GM18505 (cell line): ENCODE measurements around the gene PTGFRN.

Source experiments
- ATAC-seq: cut with Tn5 transposase; IDR thresholded peaks from one replicate; pipeline ENCODE4 v1.9.1; 2021; ENCODE audit not compliant: unreplicated experiment
- POLR2A ChIP-seq: IDR thresholded peaks from 4 replicates; pipeline ENCODE4 v1.6.1; 2011; ENCODE audit warnings: borderline replicate concordance; ENCODE audit not compliant: insufficient read depth, insufficient read length; ENCODE audit errors: extremely low read depth

PTGFRN gene

GRCh38 chr1:116902027-116902426 is 7.7 kb upstream of the PTGFRN start:
- ATAC-seq = no peak
- TF ChIP-seq POLR2A = no peak

- ATAC-seq = no peak
- TF ChIP-seq POLR2A = no peak
Measured at GRCh38 chr1:116902723-116903383, 6.9 kb upstream of the PTGFRN start.

GRCh38 chr1:116904791-116905320 is 4.9 kb upstream of the PTGFRN start:
- no peak for ATAC-seq
- no peak for TF ChIP-seq POLR2A

- ATAC-seq = no peak
- no peak for TF ChIP-seq POLR2A
Measured at GRCh38 chr1:116906812-116907211, 2.9 kb upstream of the PTGFRN start.

- no peak for TF ChIP-seq POLR2A
- ATAC-seq = no peak
Measured at GRCh38 chr1:116907351-116907750, 2.4 kb upstream of the PTGFRN start.

- no peak for ATAC-seq
- no peak for TF ChIP-seq POLR2A
Measured at GRCh38 chr1:116908266-116908665, 1.4 kb upstream of the PTGFRN start.

GRCh38 chr1:116908820-116909511 is 750 bp upstream of the PTGFRN start:
- no peak for ATAC-seq
- TF ChIP-seq POLR2A = no peak

GRCh38 chr1:116910379-116911187 is 867 bp downstream of the PTGFRN start:
- no peak for TF ChIP-seq POLR2A
- ATAC-seq = no peak

DNA sequence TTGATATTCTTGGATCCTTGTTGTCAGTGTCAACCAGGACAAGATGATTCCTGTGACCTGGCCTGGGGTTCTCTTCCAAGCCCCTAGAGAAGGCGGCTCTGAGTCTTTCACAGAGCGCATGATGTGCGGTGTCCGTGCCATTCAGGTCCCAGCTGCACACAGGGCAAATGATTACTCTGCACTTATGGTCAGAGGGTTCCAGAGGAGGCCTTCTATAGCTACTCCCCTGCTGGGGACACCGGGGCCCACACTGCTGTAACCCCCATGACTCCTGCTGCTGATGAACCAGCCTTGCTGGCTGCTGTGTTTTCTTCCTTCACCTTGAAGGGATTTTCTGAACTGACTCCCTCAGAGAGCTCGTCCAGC is 1.5 kb downstream of the PTGFRN start:
- no peak for ATAC-seq
- TF ChIP-seq POLR2A = no peak

DNA sequence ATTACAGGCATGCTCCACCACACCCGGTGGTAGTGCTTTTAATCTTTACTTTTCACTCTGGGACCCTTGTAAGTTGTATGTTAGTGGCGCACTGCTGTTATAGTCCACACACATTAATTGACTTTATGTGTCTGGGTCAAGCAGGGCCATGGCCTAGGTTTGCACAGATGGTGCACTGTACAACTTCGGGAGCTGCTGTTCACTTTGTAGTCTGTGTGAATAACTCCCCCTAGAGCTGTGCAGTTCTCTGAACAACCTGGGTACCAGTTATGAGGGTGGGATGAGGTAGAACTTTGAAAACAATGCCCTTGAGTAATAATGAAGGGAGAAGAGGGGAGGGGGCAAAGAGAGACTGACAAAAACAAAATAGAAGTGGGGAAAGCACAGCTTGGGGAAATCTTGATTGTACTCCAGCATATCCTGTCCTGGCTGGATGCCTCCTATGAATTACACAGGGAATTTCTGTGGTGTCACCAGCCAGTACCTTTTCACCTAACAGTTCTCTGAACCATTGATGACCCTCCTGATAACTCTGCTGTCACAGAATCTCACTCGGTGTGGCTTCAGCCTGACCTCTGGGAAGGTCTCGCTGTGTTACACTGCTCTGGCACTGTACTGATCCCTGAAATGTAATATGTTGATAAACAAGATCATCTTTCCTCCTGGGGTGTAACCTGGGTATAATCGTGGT is 2.2 kb downstream of the PTGFRN start:
- TF ChIP-seq POLR2A = no peak
- no peak for ATAC-seq

DNA sequence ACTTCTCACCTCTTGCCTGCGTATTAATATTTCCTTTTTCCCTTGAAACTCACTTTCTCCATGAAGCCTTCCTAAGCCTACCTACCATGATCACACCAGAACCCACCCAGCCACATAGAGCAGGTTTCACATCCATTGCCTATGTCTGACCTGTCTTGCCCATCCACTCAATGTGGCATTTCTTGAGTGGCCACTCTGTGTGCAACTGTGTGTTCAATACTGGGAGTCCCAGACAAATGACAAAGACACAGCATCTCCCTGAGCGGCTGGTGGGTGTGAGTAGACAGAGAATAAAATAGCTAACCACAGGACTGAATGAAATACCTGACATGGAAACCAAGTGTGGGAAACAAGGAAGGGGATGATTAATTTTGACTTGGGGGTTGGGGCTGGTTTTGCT is 3.1 kb downstream of the PTGFRN start:
- TF ChIP-seq POLR2A = no peak
- no peak for ATAC-seq

DNA sequence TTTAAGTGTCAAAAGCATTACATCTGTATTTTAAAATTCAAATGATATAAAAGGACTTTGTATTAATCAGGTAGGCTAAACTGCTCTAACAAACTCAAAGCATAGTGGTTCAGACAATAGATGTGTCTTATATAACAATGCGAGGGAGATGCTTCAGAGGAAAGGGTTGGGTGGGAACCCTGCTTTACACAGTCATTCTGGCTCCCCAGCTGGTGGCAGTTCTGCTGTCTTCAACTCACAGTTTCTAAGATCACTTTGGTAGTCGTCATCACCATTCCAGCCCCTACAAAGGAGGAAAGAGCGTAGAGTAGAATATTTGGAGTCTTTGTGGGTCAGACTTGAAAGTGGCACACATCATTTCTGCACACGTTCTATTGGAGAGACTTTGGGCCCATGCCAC is 4.2 kb downstream of the PTGFRN start:
- no peak for TF ChIP-seq POLR2A
- ATAC-seq = no peak

GRCh38 chr1:116914667-116915066 is 5.0 kb downstream of the PTGFRN start:
- ATAC-seq = no peak
- TF ChIP-seq POLR2A = no peak
